ENCODE measurements around the gene MTARC2.

MTARC2 gene

GRCh38 chr1:220748089-220748934 lies at the start of gene MTARC2:
Gene MTARC2 (plus strand): TSS chr1:220748322. CDS start chr1:220748532, 210 bp downstream.
- H3K27ac ChIP-seq = peak within 1 kb of the TSS; percentile 85
- TF ChIP-seq CTCF (conservative IDR thresholded peaks at IDR 0.05) = no peak

- no peak for TF ChIP-seq CTCF (conservative IDR thresholded peaks at IDR 0.05)
- no peak overlapping the region for H3K27ac ChIP-seq
Measured at GRCh38 chr1:220698607-220699016, 49.5 kb upstream of the MTARC2 start.

- TF ChIP-seq CTCF (conservative IDR thresholded peaks at IDR 0.05) = no peak
- H3K27ac ChIP-seq = no peak overlapping the region
Measured at GRCh38 chr1:220699044-220699443, 49.1 kb upstream of the MTARC2 start.

- H3K27ac ChIP-seq = peak overlapping the region; percentile 53
- no peak for TF ChIP-seq CTCF (conservative IDR thresholded peaks at IDR 0.05)
Measured at GRCh38 chr1:220700556-220701179, 47.5 kb upstream of the MTARC2 start.

GRCh38 chr1:220701974-220702373 lies 46.1 kb upstream of the MTARC2 start:
- no peak overlapping the region for H3K27ac ChIP-seq
- no peak for TF ChIP-seq CTCF (conservative IDR thresholded peaks at IDR 0.05)

GRCh38 chr1:220702733-220703270 lies 45.3 kb upstream of the MTARC2 start:
- no peak for TF ChIP-seq CTCF (conservative IDR thresholded peaks at IDR 0.05)

GRCh38 chr1:220703305-220703704 lies 44.8 kb upstream of the MTARC2 start:
- TF ChIP-seq CTCF (conservative IDR thresholded peaks at IDR 0.05) = no peak

More at GRCh38 chr1:220702733-220703270, 45.3 kb upstream of the MTARC2 start:
- peak overlapping the region; percentile 38; the same call in 1 of the 2 replicates for H3K27ac ChIP-seq

More at GRCh38 chr1:220703305-220703704, 44.8 kb upstream of the MTARC2 start:
- peak overlapping the region; percentile 38; the same call in 1 of the 2 replicates for H3K27ac ChIP-seq
